Endothelial cell of umbilical vein (primary cell): ENCODE data around the gene IQGAP1. TPM values are rescaled to one million over a fixed set of nuclear protein-coding genes. Genes with fewer than 3 reads are reported as not detected.

Source experiments
- BruUV-seq: library from RNA; stranded (reverse); fragments of 400-500 nt; replicated peaks from 2 replicates; lab custom pipeline; 2021; lab: Mats Ljungman, UMichigan
- CTCF ChIA-PET: fragments of 300-600, 350-600 bp; sonication (Branson Sonifier 250); formaldehyde crosslinking; loops from one replicate; lab custom pipeline; 2021; ENCODE audit warnings: antibody characterized with exemption, inconsistent platforms; lab: Charles Lee
- POLR2A ChIA-PET: fragments of 300-600, 350-600 bp; sonication (Branson Sonifier 250); formaldehyde crosslinking; loops from one replicate; lab custom pipeline; 2021; ENCODE audit warnings: antibody characterized with exemption, inconsistent platforms; lab: Charles Lee
- DNase-seq: peaks from one replicate; pipeline ENCODE4 v3.0.0-alpha.2; 2011; ENCODE audit warnings: low read depth, low spot score
- FAIRE-seq: peaks from 2 replicates; lab custom pipeline; 2011; peaks lifted over from hg19 to GRCh38; lab: Jason Lieb, UNC
- H2AFZ ChIP-seq: 2 replicates; pipeline ENCODE4 v1.6.0; 2012; ENCODE audit warnings: low read depth, low read length, control low read depth, inconsistent platforms
- H3K27ac ChIP-seq: 2 replicates; pipeline ENCODE4 v1.5.1; 2011; ENCODE audit warnings: low read depth, mild to moderate bottlenecking, control low read depth, low read length, moderate library complexity; ENCODE audit not compliant: insufficient read depth
- H3K27me3 ChIP-seq, 2 experiments: 2 replicates each; pipeline versions ENCODE4 v1.6.0 to v1.6.1; 2011; ENCODE audit warnings: low read length in 2 of 2, mixed read lengths in 1 of 2; ENCODE audit not compliant: control insufficient read depth in 2 of 2, insufficient read depth in 2 of 2
- H3K36me3 ChIP-seq, 2 experiments: 2 replicates in 1 of 2; 3 replicates in 1 of 2; pipeline ENCODE4 v1.5.1; 2011; ENCODE audit warnings: low read length in 2 of 2, mild to moderate bottlenecking in 1 of 2, moderate library complexity in 1 of 2; ENCODE audit not compliant: control insufficient read depth in 2 of 2, insufficient read depth in 2 of 2; ENCODE audit errors: extremely low read depth in 1 of 2
- H3K4me1 ChIP-seq: 3 replicates; pipeline ENCODE4 v1.5.1; 2011; ENCODE audit warnings: mild to moderate bottlenecking, low read length; ENCODE audit not compliant: control insufficient read depth, insufficient read depth; ENCODE audit errors: extremely low read depth
- H3K4me2 ChIP-seq: 2 replicates; pipeline ENCODE4 v1.6.1; 2011; ENCODE audit warnings: low read length, control low read depth, mixed read lengths; ENCODE audit not compliant: insufficient read depth
- H3K4me3 ChIP-seq, 3 experiments: fragments of 200-600 bp in 1 of 3; sonication (generic), shearing (Covaris generic) in 1 of 3; replicated peaks in 1 of 3; 2 replicates each; pipeline ENCODE4 v1.5.1; 2011 to 2016; ENCODE audit warnings: control low read depth in 3 of 3, low read length in 3 of 3, mild to moderate bottlenecking in 2 of 3, inconsistent platforms in 1 of 3, low read depth in 1 of 3, moderate library complexity in 1 of 3; ENCODE audit not compliant: insufficient read depth in 1 of 3
- H3K79me2 ChIP-seq: 2 replicates; pipeline ENCODE4 v1.6.0; 2012; ENCODE audit warnings: low read length, inconsistent platforms; ENCODE audit not compliant: control insufficient read depth, insufficient read depth
- H3K9ac ChIP-seq: replicated peaks from 2 replicates; pipeline ENCODE3; 2011; ENCODE audit warnings: low read length, control low read depth; ENCODE audit not compliant: insufficient read depth; ENCODE audit errors: extremely low read depth
- H3K9me1 ChIP-seq: replicated peaks from 3 replicates; pipeline ENCODE4 v1.6.0; 2011; ENCODE audit warnings: mild to moderate bottlenecking, low read length; ENCODE audit not compliant: control insufficient read depth, insufficient read depth; ENCODE audit errors: extremely low read depth
- H3K9me3 ChIP-seq: replicated peaks from 2 replicates; pipeline ENCODE4 v1.5.1; 2012; ENCODE audit warnings: low read length, inconsistent platforms; ENCODE audit not compliant: control insufficient read depth, insufficient read depth
- H4K20me1 ChIP-seq: replicated peaks from 2 replicates; pipeline ENCODE3; 2011; ENCODE audit warnings: mild to moderate bottlenecking, low read length; ENCODE audit not compliant: control insufficient read depth, insufficient read depth; ENCODE audit errors: extremely low read depth
- CTCF ChIP-seq, 2 donors: IDR thresholded peaks; 1 replicate in 1 of 2; 2 replicates in 1 of 2; pipeline ENCODE4 v1.5.1; 2011; ENCODE audit warnings: low read length in 2 of 2, mild to moderate bottlenecking in 2 of 2, moderate library complexity in 2 of 2, control low read depth in 1 of 2, inconsistent platforms in 1 of 2, low read depth in 1 of 2; ENCODE audit not compliant: insufficient read depth in 1 of 2; ENCODE audit errors: extremely low read depth in 1 of 2
- EZH2 ChIP-seq: IDR thresholded peaks from 2 replicates; pipeline ENCODE4 v1.6.1; 2012; ENCODE audit warnings: borderline replicate concordance, low read depth, mild to moderate bottlenecking, moderate library complexity, low read length, inconsistent platforms; ENCODE audit not compliant: severe bottlenecking
- FOS ChIP-seq: IDR thresholded peaks from 2 replicates; pipeline ENCODE4 v1.6.1; 2011; ENCODE audit warnings: mild to moderate bottlenecking, low read length, moderate library complexity, borderline replicate concordance; ENCODE audit not compliant: insufficient read depth
- GATA2 ChIP-seq: IDR thresholded peaks from 2 replicates; pipeline ENCODE4 v1.7.0; 2011; ENCODE audit warnings: low read depth, mild to moderate bottlenecking, moderate library complexity, mixed read lengths, low read length; ENCODE audit not compliant: insufficient read length, insufficient read depth
- JUN ChIP-seq: IDR thresholded peaks from 2 replicates; pipeline ENCODE4 v1.6.1; 2011; ENCODE audit warnings: borderline replicate concordance, low read depth; ENCODE audit not compliant: insufficient read length, insufficient read depth
- MAX ChIP-seq: IDR thresholded peaks from 2 replicates; pipeline ENCODE4 v1.6.1; 2011; ENCODE audit not compliant: insufficient read depth, insufficient read length
- MYC ChIP-seq: IDR thresholded peaks from one replicate; pipeline ENCODE4 v1.6.1; 2011; ENCODE audit warnings: mild to moderate bottlenecking, low read depth, low read length
- POLR2A ChIP-seq: IDR thresholded peaks from 2 replicates; pipeline ENCODE4 v1.6.1; 2012; ENCODE audit warnings: low read depth, mild to moderate bottlenecking, control low read depth, low read length
- POLR2AphosphoS5 ChIP-seq: IDR thresholded peaks from 2 replicates; pipeline ENCODE4 v1.6.1; 2012; ENCODE audit warnings: low read depth, mild to moderate bottlenecking, control low read depth, low read length, moderate library complexity; ENCODE audit not compliant: insufficient read depth
- dilution Hi-C: fragments of 300-500 bp; cut with MboI; formaldehyde crosslinking; loops from one replicate; pipeline ENCODE4 v1.15.0; 2019; ENCODE audit warnings: low sequenced_read_pairs; ENCODE audit not compliant: extremely low pct_ligation_motif_present
- intact Hi-C: fragments of 100-400 bp; cut with micrococcal nuclease; formaldehyde crosslinking; loops from one replicate; pipeline ENCODE4 v1.10.0; 2022
- polyA plus RNA-seq, 4 experiments: library from polyadenylated mRNA; depleted of rRNA in 3 of 4; stranded (reverse) in 3 of 4; unstranded in 1 of 4; fragments of >200 nt; gene quantifications; 2 replicates each; pipeline versions ENCODE4 v1.2.1 to v1.2.3, GENCODE V29; 2011 to 2012; ENCODE audit warnings: missing spikeins in 1 of 4
- total RNA-seq: library from RNA; stranded (reverse); gene quantifications from 2 replicates; pipeline ENCODE4 v1.2.3, GENCODE V29; 2021

The IQGAP1 gene
- total and polyA plus RNA-seq, 2 donors (not counting 3 experiments of a cell fraction or from before 2014, with no cell fraction given) = 82.2 to 258 TPM

- Histone ChIP-seq H3K4me3 (no peak overlapping the region), H3K79me2 (no peaks in the 10 kb centered on the region), H3K4me1 (peaks cover 5% of the 10 kb centered on the region), H3K9ac (no peak overlapping the region), H3K9me1 (no peaks in the 10 kb centered on the region), H2AFZ (no peak overlapping the region), H3K27me3 (no peaks in the 10 kb centered on the region), H4K20me1 (no peaks in the 10 kb centered on the region), H3K36me3 (no peaks in the 10 kb centered on the region), H3K27ac (no peak overlapping the region), H3K4me2 (no peak overlapping the region), H3K9me3 (no peaks in the 10 kb centered on the region)
- DNase-seq = no peak
- dilution Hi-C loops = no loop called here
- BruUV-seq = no TSS peak
- ChIA-PET POLR2A (no interaction called here), CTCF (no interaction called here)
- FAIRE-seq = no peak
- intact Hi-C loops = no loop called here
- TF ChIP-seq POLR2A = no peak
- TF ChIP-seq GATA2 = no peak
- no peak for TF ChIP-seq FOS
- no peak for TF ChIP-seq MYC
- TF ChIP-seq POLR2AphosphoS5 = no peak
- no peak for TF ChIP-seq JUN
- no peak for TF ChIP-seq EZH2
- no peak for TF ChIP-seq CTCF (IDR thresholded peaks at IDR 0.05; ENCODE audit: extremely low read depth in 1 of 2, insufficient read depth in 1 of 2, low read depth in 1 of 2, low read length in 2 of 2)
- no peak for TF ChIP-seq MAX
Observed at GRCh38 chr15:90349821-90350220, 38.2 kb upstream of the IQGAP1 start.
